HG03354 (cell line): Measurements from ENCODE around the gene ADCYAP1R1.
A peak's percentile ranks its signal among the peaks of the same experiment; 100 is the strongest.

Experiments
- ATAC-seq: cut with Tn5 transposase; IDR thresholded peaks from one replicate; pipeline ENCODE4 v1.9.1; 2021; ENCODE audit warnings: mild to moderate bottlenecking; ENCODE audit not compliant: unreplicated experiment, poor library complexity, severe bottlenecking

The ADCYAP1R1 gene

DNA sequence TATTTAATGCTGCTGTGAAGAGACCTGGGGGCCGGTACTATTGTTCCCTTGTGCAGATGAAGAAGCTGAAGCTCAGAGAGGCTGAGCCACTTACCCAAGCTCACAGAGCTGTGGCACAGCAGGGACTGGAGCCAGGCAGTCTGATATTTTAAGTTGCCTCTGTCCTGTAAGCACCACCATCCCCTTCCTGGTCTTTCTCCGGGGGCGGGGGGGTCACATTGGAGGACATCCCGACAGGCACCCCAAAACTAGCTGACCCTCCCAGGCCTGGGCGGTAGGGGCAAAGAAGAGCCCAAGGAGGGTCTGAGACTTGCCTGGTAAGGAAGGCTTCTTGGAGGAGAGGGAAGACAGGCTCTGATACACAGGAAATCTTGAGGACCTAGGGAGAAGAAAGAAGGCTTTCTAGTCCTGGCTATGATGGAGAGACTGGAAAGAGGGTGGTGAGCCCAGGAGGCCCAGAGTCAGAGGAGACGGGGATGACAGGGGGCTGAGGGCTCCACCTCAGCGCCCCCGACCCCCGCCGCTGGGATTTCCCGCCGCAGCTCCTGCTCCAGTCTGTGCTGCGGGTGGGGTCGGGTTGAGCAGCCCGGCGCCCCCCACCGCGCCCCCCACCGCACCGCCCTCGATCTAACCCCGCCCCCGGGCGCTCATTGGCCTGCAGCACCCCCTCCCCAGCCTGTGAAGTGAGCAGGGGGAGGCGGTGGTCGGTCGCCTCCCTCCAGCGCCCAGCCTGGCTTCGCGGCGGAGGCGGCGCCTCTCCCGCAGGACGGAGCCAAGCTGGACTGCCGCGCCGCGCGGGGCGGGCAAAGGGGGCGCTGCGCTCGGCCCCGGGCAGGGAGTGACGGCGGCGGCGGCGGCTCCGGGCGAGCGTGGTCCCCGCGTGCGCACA lies at the start of gene ADCYAP1R1:
TSS of gene ADCYAP1R1 (plus strand) at position 711 of the 889 bp plus-strand sequence. CDS start 10,957 bp downstream, outside the sequence.
- no peak for ATAC-seq

DNA sequence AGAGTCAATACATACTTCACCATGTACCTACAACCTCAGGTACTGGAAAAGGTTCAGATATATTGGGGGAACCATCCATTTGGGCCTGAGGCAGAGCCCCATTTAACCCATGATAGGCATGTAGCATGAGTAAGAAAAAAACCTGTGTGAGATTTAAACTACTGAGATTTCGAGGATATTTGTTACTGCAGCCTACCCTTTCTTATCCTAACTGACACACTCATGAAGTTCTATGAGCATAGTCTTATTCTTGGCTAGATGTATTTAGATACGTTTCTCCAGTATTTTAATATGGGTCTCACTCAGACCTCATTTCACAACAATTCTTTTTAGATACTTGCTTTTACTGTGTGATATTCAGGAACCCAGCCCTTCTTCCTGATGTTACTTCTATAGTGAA lies 49.0 kb upstream of the ADCYAP1R1 start:
- no peak for ATAC-seq

GRCh38 chr7:31003721-31004120 lies 48.4 kb upstream of the ADCYAP1R1 start:
- no peak for ATAC-seq

- ATAC-seq = no peak
Measured at GRCh38 chr7:31004393-31004792, 47.7 kb upstream of the ADCYAP1R1 start.

- ATAC-seq = no peak
Measured at GRCh38 chr7:31006857-31007256, 45.3 kb upstream of the ADCYAP1R1 start.

- ATAC-seq = no peak
Measured at GRCh38 chr7:31007634-31008033, 44.5 kb upstream of the ADCYAP1R1 start.

- ATAC-seq = no peak
Measured at GRCh38 chr7:31014826-31015225, 37.3 kb upstream of the ADCYAP1R1 start.

- ATAC-seq = no peak
Measured at GRCh38 chr7:31017032-31017675, 35.0 kb upstream of the ADCYAP1R1 start.

- no peak for ATAC-seq
Measured at GRCh38 chr7:31017721-31018120, 34.4 kb upstream of the ADCYAP1R1 start.

GRCh38 chr7:31019509-31019908 lies 32.6 kb upstream of the ADCYAP1R1 start:
- ATAC-seq = no peak

DNA sequence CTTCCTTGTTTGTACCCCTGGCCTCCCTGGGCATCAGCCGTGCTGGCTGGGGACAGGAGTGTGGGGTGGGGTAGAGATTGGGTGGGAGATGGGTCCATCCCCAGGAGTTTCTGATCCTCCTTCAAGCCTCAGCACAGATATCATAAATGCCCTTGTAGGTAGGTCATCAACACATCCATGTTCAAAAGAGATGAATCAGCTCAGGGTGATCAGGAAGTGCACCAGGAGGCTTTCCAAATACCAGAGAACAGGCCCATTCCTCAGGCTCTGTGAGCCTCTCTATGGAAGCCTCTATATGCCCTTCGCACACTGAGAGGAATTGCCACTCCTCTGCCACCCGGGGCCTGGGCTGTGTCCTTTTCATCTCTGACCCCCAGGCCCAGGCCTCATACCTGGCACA lies 31.9 kb upstream of the ADCYAP1R1 start:
- no peak for ATAC-seq

DNA sequence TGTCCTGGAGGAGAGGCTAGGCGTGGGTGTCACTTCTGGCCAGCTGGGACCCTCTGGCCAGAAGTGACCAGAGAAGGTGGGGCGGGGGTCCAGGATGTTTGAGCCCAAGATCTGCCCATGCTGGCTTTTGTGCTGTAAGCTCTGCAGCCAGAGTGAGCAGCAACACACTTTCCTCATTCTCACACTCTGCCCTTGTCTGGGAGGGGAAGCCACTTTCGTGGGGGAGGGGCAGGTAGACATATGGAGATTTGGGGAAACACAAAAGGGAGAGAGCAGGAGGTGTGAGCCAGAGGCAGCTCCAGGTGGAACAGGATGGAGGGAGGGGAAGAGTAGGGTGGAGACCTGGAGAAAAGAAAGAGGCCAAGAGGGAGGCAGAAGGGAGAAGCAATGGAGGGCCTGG lies 31.5 kb upstream of the ADCYAP1R1 start:
- no peak for ATAC-seq

DNA sequence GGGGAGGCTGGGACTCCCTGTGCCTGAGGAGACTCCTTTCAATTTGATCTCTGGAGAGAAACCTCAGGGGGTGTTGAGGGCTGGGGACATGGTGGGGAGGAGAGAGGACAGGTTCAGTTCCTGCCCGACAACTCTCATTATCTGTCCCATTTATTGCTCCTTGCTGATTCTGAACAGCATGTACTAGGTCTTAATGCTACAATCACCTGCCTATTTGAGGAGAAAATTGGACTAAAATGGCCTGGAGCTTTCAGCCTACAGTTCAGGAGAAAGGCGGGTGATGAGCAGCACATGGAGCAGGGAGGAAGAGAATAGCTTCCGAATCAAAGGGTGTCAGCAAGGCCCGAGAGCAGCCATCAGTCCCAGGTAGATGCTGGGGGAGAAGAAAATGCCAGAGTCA lies 30.0 kb upstream of the ADCYAP1R1 start:
- ATAC-seq = no peak

- no peak for ATAC-seq
Measured at GRCh38 chr7:31022726-31023125, 29.4 kb upstream of the ADCYAP1R1 start.

DNA sequence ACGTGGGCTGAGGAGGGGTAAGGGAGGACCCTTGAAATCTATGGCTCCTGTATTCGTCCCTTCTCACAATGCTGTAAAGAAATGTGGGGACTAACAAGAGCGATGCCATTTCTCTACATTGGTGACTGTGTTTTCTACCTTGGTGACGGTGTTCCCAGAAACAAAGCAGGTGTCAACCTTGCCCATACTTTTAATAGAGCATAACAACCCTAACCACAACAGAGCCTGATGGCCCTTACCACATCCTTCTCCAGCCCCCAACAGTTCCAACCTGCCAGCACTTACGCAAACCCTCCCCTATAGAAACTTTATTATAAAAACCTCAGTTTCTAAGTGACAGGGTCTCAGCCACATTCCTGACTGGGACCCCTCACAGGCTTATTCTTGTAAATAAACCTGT lies 28.2 kb upstream of the ADCYAP1R1 start:
- ATAC-seq = peak; percentile 58

DNA sequence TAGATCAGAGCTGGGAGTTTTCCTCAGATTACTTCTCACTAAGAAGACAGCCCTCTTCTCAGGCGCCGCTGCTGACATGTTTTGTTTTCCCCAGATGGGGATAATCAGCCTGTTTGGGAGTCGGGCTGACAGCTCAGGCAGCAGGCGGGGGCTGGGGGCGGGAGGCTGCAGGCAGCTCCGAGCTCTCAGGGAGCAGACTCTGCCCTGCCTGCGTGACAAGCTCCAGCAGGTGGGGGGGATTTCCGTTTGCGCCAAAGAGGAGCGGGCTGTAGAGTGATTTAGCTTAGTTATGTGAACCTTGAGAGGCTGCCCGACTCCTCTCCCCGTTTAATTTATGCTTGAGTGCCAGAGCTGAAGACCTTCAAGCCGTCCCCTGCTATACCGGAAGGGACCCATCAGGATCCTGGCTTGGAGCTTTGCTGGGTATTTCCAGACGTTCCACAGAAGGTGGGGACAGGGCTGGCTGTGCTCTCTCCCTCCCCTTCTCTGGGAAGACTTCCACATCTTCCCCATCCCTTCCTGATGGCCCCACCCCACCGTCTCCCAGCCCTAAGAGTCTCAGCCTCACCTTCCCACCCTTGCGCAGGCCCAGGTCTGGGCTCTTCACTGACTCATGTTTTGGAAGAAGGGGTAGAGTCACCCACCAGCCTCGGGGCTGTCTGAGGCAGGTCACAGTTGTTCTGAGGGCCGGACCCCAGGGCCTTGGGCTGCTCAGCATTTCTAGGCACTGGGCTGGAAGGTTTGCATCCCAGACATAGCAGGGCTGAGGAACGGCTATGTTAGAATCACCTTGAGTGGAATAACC lies 24.7 kb upstream of the ADCYAP1R1 start:
- peak; percentile 58 for ATAC-seq

DNA sequence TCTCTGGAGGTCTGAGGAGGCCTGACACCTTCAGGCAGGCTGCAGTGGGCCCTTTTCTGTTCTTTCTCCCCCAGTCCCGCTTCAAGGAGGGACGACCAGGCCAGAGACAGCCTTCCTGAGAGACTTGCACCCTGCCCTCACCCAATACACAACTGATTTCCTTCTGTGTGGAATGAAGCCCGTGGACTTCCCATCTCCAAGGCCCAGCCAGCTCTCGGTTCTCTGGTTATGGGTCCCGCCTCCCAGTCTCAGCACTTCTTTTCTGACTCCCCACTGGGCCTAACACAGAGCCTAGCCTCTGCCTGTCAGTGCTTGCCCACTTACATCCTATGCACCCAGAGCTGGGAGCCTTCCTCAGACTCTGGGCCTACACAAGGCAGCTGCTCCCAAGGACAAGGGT lies 24.1 kb upstream of the ADCYAP1R1 start:
- ATAC-seq = no peak

GRCh38 chr7:31028417-31028992 lies 23.6 kb upstream of the ADCYAP1R1 start:
- ATAC-seq = no peak

DNA sequence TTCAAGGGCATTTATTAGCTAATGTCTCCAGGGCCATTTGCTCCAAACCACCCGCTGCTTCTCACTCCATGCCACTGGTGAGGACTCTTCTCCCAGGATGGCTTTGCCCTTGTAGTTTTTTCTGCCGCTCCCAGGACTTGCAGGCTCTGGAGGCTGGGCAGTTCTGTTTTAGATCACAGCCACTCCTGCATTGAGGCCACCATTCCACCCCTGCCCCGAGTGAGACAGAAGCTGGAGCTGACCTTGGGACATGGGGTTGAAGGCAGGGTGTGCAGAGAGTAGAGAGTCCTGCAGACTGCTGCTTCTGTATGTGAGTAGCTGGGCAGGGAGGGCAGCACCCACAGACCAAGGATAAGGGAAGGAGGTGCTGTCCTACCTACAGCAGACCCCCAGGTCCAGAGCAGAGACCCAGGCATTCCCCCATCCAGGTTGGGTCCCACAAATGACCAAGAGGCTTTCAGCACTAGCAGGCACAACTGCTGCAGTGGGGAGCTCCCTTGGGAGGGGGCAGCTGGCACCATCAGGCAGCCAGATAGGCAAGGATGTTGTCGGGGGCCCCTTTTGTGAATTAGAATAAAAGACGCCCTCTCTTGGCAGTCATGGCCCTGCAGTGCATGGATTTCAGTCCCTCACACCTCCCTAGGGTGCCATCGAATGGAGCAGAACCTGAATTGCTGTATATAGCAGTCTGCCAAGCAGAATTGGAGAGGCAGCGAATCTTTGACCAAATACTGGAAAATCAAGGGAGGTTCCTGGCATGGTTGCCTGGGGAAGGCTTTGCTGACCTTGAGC lies 22.7 kb upstream of the ADCYAP1R1 start:
- ATAC-seq = no peak
